OCI-LY3 (cell line): ENCODE results near the gene RARG.

Experiments used
- H2AFZ ChIP-seq: fragments of 200-600, 300-600 bp; shearing (Covaris generic); 2 replicates; pipeline ENCODE4 v1.6.0; 2014; ENCODE audit warnings: antibody characterized with exemption, low read depth, low read length
- H3K27ac ChIP-seq: fragments of 200-600, 300-600 bp; sonication (generic); 2 replicates; pipeline ENCODE4 v1.5.1; 2014; ENCODE audit warnings: mild to moderate bottlenecking, low read length, moderate library complexity, mixed read lengths
- H3K27me3 ChIP-seq: fragments of 200-600, 300-600 bp; sonication (generic); 2 replicates; pipeline ENCODE4 v1.6.1; 2014; ENCODE audit warnings: low read depth, low read length, mixed read lengths
- H3K36me3 ChIP-seq: fragments of 200-600, 300-600 bp; sonication (generic); replicated peaks from 2 replicates; pipeline ENCODE3; 2014; ENCODE audit warnings: low read depth, low read length, mixed read lengths
- H3K4me1 ChIP-seq: fragments of 300-600, 200-600 bp; sonication (generic); 2 replicates; pipeline ENCODE4 v1.6.1; 2014; ENCODE audit warnings: low read length, mixed read lengths
- H3K4me2 ChIP-seq: fragments of 200-600, 300-600 bp; sonication (generic); 2 replicates; pipeline ENCODE4 v1.6.1; 2014; ENCODE audit warnings: low read length, mixed read lengths
- H3K4me3 ChIP-seq: fragments of 300-600, 200-600 bp; sonication (generic); 2 replicates; pipeline ENCODE4 v1.5.1; 2014; ENCODE audit warnings: antibody characterized with exemption, mild to moderate bottlenecking, low read length, moderate library complexity
- H3K79me2 ChIP-seq: fragments of 300-600, 200-600 bp; shearing (Covaris generic); 2 replicates; pipeline ENCODE4 v1.6.1; 2014; ENCODE audit warnings: mild to moderate bottlenecking, low read length, mixed read lengths
- H3K9ac ChIP-seq: fragments of 300-600, 200-600 bp; shearing (Covaris generic); 2 replicates; pipeline ENCODE4 v1.6.0; 2014; ENCODE audit warnings: mild to moderate bottlenecking, low read length, moderate library complexity
- H3K9me3 ChIP-seq: fragments of 200-600, 300-600 bp; shearing (Covaris generic); 2 replicates; pipeline ENCODE4 v1.6.1; 2014; ENCODE audit warnings: low read length, mixed read lengths; ENCODE audit not compliant: insufficient read depth
- H4K20me1 ChIP-seq: fragments of 200-600, 300-600 bp; sonication (generic); 2 replicates; pipeline ENCODE4 v1.6.1; 2016; ENCODE audit warnings: low read length, mixed read lengths; ENCODE audit not compliant: insufficient read depth
- EZH2phosphoT487 ChIP-seq: fragments of 200-600 bp; shearing (Covaris generic); IDR thresholded peaks from 2 replicates; pipeline ENCODE4 v1.6.1; 2018; ENCODE audit warnings: antibody characterized with exemption, mixed run types, low read depth
- TF ChIP-seq, protein P1 (sequence below): fragments of 200-600, 300-600 bp; sonication (generic); IDR thresholded peaks from 2 replicates; pipeline ENCODE4 v1.5.1; 2014; ENCODE audit warnings: antibody characterized with exemption, low read length, low read depth

The RARG gene

GRCh38 chr12:53222170-53222721, 9.8 kb downstream of the RARG start:
- no peak overlapping the region for H3K27ac ChIP-seq
- peak overlapping the region; percentile 97 for H3K4me2 ChIP-seq
- no peak for TF ChIP-seq EZH2phosphoT487
- TF ChIP-seq, protein P1, sequence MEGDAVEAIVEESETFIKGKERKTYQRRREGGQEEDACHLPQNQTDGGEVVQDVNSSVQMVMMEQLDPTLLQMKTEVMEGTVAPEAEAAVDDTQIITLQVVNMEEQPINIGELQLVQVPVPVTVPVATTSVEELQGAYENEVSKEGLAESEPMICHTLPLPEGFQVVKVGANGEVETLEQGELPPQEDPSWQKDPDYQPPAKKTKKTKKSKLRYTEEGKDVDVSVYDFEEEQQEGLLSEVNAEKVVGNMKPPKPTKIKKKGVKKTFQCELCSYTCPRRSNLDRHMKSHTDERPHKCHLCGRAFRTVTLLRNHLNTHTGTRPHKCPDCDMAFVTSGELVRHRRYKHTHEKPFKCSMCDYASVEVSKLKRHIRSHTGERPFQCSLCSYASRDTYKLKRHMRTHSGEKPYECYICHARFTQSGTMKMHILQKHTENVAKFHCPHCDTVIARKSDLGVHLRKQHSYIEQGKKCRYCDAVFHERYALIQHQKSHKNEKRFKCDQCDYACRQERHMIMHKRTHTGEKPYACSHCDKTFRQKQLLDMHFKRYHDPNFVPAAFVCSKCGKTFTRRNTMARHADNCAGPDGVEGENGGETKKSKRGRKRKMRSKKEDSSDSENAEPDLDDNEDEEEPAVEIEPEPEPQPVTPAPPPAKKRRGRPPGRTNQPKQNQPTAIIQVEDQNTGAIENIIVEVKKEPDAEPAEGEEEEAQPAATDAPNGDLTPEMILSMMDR = no peak
- H3K4me1 ChIP-seq = peaks cover 11% of the 10 kb centered on the region
- peak overlapping the region; percentile 93 for H3K4me3 ChIP-seq
- H3K79me2 ChIP-seq = no peaks in the 10 kb centered on the region
- H4K20me1 ChIP-seq = no peaks in the 10 kb centered on the region
- no peaks in the 10 kb centered on the region for H3K9me3 ChIP-seq
- H3K27me3 ChIP-seq = peaks cover 9% of the 10 kb centered on the region
- H2AFZ ChIP-seq = no peak overlapping the region
- no peaks in the 10 kb centered on the region for H3K36me3 ChIP-seq
- peak overlapping the region; percentile 93 for H3K9ac ChIP-seq

GRCh38 chr12:53221203-53222080, 10.6 kb downstream of the RARG start:
- peak overlapping the region; percentile 93 for H3K9ac ChIP-seq
- no peaks in the 10 kb centered on the region for H3K9me3 ChIP-seq
- TF ChIP-seq EZH2phosphoT487 = no peak
- TF ChIP-seq, protein P1 = peak; percentile 46
- no peaks in the 10 kb centered on the region for H4K20me1 ChIP-seq
- H3K36me3 ChIP-seq = no peaks in the 10 kb centered on the region
- H3K27ac ChIP-seq = peak overlapping the region; percentile 84
- peaks cover 9% of the 10 kb centered on the region for H3K27me3 ChIP-seq
- H3K4me1 ChIP-seq = peaks cover 11% of the 10 kb centered on the region
- no peaks in the 10 kb centered on the region for H3K79me2 ChIP-seq
- peak overlapping the region; percentile 93 for H3K4me3 ChIP-seq
- peak overlapping the region; percentile 54; the same call in 1 of the 2 replicates for H2AFZ ChIP-seq
- H3K4me2 ChIP-seq = peak overlapping the region; percentile 97

DNA sequence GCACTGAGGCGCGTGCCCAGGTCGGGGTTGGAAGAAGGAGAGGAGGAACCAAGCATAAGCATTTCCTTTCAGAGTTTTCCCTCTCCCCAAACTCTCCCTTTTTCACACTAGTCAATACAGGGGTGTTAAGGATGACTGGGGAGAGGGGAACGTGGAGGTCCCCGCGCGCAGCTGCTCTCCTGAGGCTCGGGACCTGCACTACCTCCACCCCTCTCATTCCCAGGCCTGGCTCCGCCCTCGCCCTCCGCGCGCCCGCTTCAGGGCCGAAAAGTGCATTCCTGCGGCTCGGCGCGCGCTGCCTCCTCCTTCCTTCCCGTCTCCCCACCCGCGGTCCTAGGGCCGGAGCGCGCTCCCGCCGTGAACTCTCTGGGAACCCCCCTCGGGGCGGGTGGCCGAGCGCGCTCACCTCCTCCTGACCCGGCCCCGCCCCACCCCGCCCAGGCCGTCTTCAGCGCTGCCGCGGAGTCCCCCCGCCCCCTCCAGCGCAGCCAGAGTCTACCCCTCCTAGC, 11.3 kb downstream of the RARG start:
- TF ChIP-seq, protein P1 = no peak
- TF ChIP-seq EZH2phosphoT487 = no peak
- peaks cover 11% of the 10 kb centered on the region for H3K4me1 ChIP-seq
- H2AFZ ChIP-seq = peak overlapping the region; percentile 69; the same call in 1 of the 2 replicates

More for the DNA sequence above, 11.3 kb downstream of the RARG start:
- Histone ChIP-seq H3K4me2 (peak overlapping the region; percentile 97), H3K27ac (peak overlapping the region; percentile 84), H3K9me3 (no peaks in the 10 kb centered on the region), H4K20me1 (no peaks in the 10 kb centered on the region), H3K4me3 (peak overlapping the region; percentile 93), H3K27me3 (peaks cover 9% of the 10 kb centered on the region), H3K36me3 (no peaks in the 10 kb centered on the region), H3K79me2 (no peaks in the 10 kb centered on the region), H3K9ac (peak overlapping the region; percentile 93)
